ENCODE results near the gene STRA6. TPM values are rescaled to one million over a fixed set of nuclear protein-coding genes. Genes with fewer than 3 reads are reported as not detected.

The STRA6 gene
- polyA plus RNA-seq, 1 of the 3 experiments (the other 2 are of a cell fraction), result 27.9 TPM

DNA sequence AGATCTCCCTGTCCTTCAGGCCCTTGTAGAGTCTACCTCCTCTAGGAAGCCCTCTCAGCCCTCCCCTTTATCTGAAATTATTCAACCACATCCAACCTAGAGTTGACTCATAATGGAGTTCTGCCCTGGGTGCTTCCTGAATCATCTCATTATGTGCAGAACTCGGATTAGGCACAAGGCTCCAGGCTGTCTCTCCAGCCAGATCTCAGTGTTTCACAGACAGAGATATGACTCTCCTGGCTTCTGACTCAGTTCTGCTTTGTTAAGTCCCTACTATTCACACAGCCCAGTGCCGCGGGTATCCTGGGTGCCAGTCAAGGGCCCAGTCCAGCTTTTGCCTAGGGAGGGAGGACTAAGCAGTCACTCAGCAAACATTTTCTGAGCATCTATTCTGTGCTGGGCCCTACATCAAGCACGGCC lies 9.3 kb downstream of the STRA6 start:
- CTCF ChIA-PET, result interaction anchor here (1.1 to 2.6 kb wide), 3 partner anchors 10 to 114 kb away, joined by 4 to 10 read pairs (median 7); partner anchors contain the start of gene STRA6
- Histone ChIP-seq H3K4me2 (peak overlapping the region; percentile 34; the same call in 1 of the 2 replicates), H4K20me1 (ENCODE audit: insufficient read depth) (no peaks in the 10 kb centered on the region), H3K9ac (peak overlapping the region; percentile 57; the same call in 1 of the 2 replicates), H3F3A (replicated peaks; ENCODE audit: insufficient read depth) (peaks cover 36% of the 10 kb centered on the region), H3K4me3 (ENCODE audit: low read depth in 2 of 2, low read length in 1 of 2) (no peak overlapping the region), H3K27ac (ENCODE audit: low read depth in 2 of 2, low read length in 1 of 2) (peak overlapping the region; percentile 78 to 89), H2AFZ (ENCODE audit: low read depth) (no peak overlapping the region), H3K9me3 (no peaks in the 10 kb centered on the region), H3K9me2 (no peaks in the 10 kb centered on the region), H3K79me2 (ENCODE audit: insufficient read depth) (no peaks in the 10 kb centered on the region), H3K36me3 (replicated peaks in 1 of 2; ENCODE audit: control insufficient read depth in 1 of 2, insufficient read depth in 2 of 2, low read length in 1 of 2) (peaks cover 0 to 34% of the 10 kb centered on the region in 2 experiments), H3K4me1 (ENCODE audit: control insufficient read depth in 1 of 2, insufficient read depth in 2 of 2, low read depth in 1 of 2, low read length in 1 of 2) (peaks cover 39 to 58% of the 10 kb centered on the region in 2 experiments), H3K27me3 (ENCODE audit: insufficient read depth) (no peaks in the 10 kb centered on the region)
- WGBS (ENCODE audit: low lambda C conversion rate), result 13% methylated on average over 4 of the region's 4 CpGs
- POLR2A ChIA-PET, result interaction anchor here (0.8 to 1.3 kb wide), 4 partner anchors 9 to 111 kb away, joined by 3 to 5 read pairs (median 3); partner anchors contain the start of gene STRA6
- DNase-seq, result no peak
- TF ChIP-seq TEAD4 (IDR thresholded peaks at IDR 0.05; ENCODE audit: borderline replicate concordance, insufficient read depth), result peak; percentile 37; the same call in 1 of the 2 replicates
- 0 out of 2 replicates have a peak, but pooled peaks have one; percentile 19 for TF ChIP-seq SMC3 (IDR thresholded peaks at IDR 0.05; ENCODE audit: low read depth, low read length)
- TF ChIP-seq NFIC (IDR thresholded peaks at IDR 0.05; ENCODE audit: borderline replicate concordance), result peak; percentile 70
- peak; percentile 80 for TF ChIP-seq JUND (IDR thresholded peaks at IDR 0.05)
- TF ChIP-seq CHD2 (IDR thresholded peaks at IDR 0.05; ENCODE audit: low read length, partially characterized antibody), result no peak
- TF ChIP-seq GABPA (IDR thresholded peaks at IDR 0.05; ENCODE audit: low read depth), result no peak
- TF ChIP-seq TAF1 (IDR thresholded peaks at IDR 0.05; ENCODE audit: borderline replicate concordance, low read depth, low read length), result no peak
- TF ChIP-seq YY1 (IDR thresholded peaks at IDR 0.05; ENCODE audit: low read depth), result peak; percentile 29; the same call in 1 of the 2 replicates
- no peak; the same call in 1 of the 2 replicates for TF ChIP-seq ELF1 (IDR thresholded peaks at IDR 0.05)
- peak; percentile 16; the same call in 1 of the 2 replicates for TF ChIP-seq SIN3A (IDR thresholded peaks at IDR 0.05; ENCODE audit: borderline replicate concordance, low read depth, low read length)
- TF ChIP-seq, protein P1, sequence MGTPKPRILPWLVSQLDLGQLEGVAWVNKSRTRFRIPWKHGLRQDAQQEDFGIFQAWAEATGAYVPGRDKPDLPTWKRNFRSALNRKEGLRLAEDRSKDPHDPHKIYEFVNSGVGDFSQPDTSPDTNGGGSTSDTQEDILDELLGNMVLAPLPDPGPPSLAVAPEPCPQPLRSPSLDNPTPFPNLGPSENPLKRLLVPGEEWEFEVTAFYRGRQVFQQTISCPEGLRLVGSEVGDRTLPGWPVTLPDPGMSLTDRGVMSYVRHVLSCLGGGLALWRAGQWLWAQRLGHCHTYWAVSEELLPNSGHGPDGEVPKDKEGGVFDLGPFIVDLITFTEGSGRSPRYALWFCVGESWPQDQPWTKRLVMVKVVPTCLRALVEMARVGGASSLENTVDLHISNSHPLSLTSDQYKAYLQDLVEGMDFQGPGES (IDR thresholded peaks at IDR 0.05; ENCODE audit: low read depth, low read length), result no peak
- TF ChIP-seq USF2 (IDR thresholded peaks at IDR 0.05; ENCODE audit: borderline replicate concordance, low read depth, low read length), result no peak
- no peak for TF ChIP-seq RCOR1 (IDR thresholded peaks at IDR 0.05; ENCODE audit: low read length)
- TF ChIP-seq RFX5 (IDR thresholded peaks at IDR 0.05; ENCODE audit: low read length), result no peak
- TF ChIP-seq, protein P2, sequence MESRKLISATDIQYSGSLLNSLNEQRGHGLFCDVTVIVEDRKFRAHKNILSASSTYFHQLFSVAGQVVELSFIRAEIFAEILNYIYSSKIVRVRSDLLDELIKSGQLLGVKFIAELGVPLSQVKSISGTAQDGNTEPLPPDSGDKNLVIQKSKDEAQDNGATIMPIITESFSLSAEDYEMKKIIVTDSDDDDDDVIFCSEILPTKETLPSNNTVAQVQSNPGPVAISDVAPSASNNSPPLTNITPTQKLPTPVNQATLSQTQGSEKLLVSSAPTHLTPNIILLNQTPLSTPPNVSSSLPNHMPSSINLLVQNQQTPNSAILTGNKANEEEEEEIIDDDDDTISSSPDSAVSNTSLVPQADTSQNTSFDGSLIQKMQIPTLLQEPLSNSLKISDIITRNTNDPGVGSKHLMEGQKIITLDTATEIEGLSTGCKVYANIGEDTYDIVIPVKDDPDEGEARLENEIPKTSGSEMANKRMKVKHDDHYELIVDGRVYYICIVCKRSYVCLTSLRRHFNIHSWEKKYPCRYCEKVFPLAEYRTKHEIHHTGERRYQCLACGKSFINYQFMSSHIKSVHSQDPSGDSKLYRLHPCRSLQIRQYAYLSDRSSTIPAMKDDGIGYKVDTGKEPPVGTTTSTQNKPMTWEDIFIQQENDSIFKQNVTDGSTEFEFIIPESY (IDR thresholded peaks at IDR 0.05; ENCODE audit: borderline replicate concordance, low read depth), result no peak
- no peak for TF ChIP-seq MEF2A (IDR thresholded peaks at IDR 0.05; ENCODE audit: borderline replicate concordance, low read depth)
- TF ChIP-seq, protein P3, sequence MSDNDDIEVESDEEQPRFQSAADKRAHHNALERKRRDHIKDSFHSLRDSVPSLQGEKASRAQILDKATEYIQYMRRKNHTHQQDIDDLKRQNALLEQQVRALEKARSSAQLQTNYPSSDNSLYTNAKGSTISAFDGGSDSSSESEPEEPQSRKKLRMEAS (IDR thresholded peaks at IDR 0.05; ENCODE audit: low read depth), result peak; percentile 69; the same call in 1 of the 2 replicates
- no peak for TF ChIP-seq CTCF (IDR thresholded peaks at IDR 0.05)
- peak; percentile 41; the same call in 1 of the 2 replicates for TF ChIP-seq RXRA (IDR thresholded peaks at IDR 0.05; ENCODE audit: borderline replicate concordance, low read depth)
- TF ChIP-seq REST (IDR thresholded peaks at IDR 0.05; ENCODE audit: low read depth, low read length), result 0 out of 2 replicates have a peak, but pooled peaks have one; percentile 8
- peak; percentile 92 for TF ChIP-seq FOSL2 (IDR thresholded peaks at IDR 0.05; ENCODE audit: borderline replicate concordance, low read depth)
- peak; percentile 29 for TF ChIP-seq POLR2AphosphoS5 (IDR thresholded peaks at IDR 0.05; ENCODE audit: low read depth, low read length)
- TF ChIP-seq GATA2 (CRISPR knock-in tag; IDR thresholded peaks at IDR 0.05), result no peak; the same call in 1 of the 2 replicates
